ENCODE measurements around the gene MYH8.

GRCh38 chr17:10463402-10463801, 41.7 kb upstream of the MYH8 start:
- TF ChIP-seq CTCF (IDR thresholded peaks at IDR 0.05; ENCODE audit: low read depth, low read length) (peak; percentile 21), POLR2A (IDR thresholded peaks at IDR 0.05; ENCODE audit: extremely low read depth, insufficient read length) (no peak)
